K562 (cell line): Measurements from ENCODE around the gene FAM47B. TPM values are rescaled to one million over a fixed set of nuclear protein-coding genes. Genes with fewer than 3 reads are reported as not detected.

Experiments
- ATAC-seq: fragments of 200-7000 bp; cut with Tn5 transposase; 3 replicates; pipeline ENCODE4 v1.9.1; 2020; ENCODE audit warnings: moderate library complexity
- BruUV-seq: library from RNA; stranded (reverse); fragments of 400-500 nt; replicated peaks from 2 replicates; lab custom pipeline; 2021; lab: Mats Ljungman, UMichigan
- CTCF ChIA-PET: fragments of 300-600 bp; formaldehyde crosslinking; extraction: SDS; loops from one replicate; lab custom pipeline; 2021; ENCODE audit warnings: low intra/inter-chr PET ratio; lab: Yijun Ruan, JAX
- POLR2A ChIA-PET: fragments of 300-600, 350-650 bp; sonication (Branson Sonifier 250); formaldehyde crosslinking; extraction: SDS; loops from one replicate; lab custom pipeline; 2021; ENCODE audit warnings: antibody characterized with exemption, inconsistent platforms; lab: Yijun Ruan, JAX
- DNase-seq, 4 experiments: peaks; one replicate each; pipeline versions ENCODE4 v3.0.0 to v3.0.0-alpha.2; 2011 to 2018; ENCODE audit warnings: low spot score in 3 of 4, mixed read lengths in 3 of 4; ENCODE audit errors: extremely low read depth in 1 of 4
- FAIRE-seq: peaks from 2 replicates; lab custom pipeline; 2011; peaks lifted over from hg19 to GRCh38; lab: Jason Lieb, UNC
- H2AFZ ChIP-seq: 2 replicates; pipeline ENCODE4 v1.6.0; 2011; ENCODE audit warnings: low read depth, low read length, control low read depth, inconsistent platforms
- H3K27ac ChIP-seq: fragments of 200-600 bp; 3 replicates; pipeline ENCODE4 v1.8.0; 2011; ENCODE audit warnings: low read depth, mild to moderate bottlenecking, control low read depth, inconsistent platforms, low read length, moderate library complexity, mixed read lengths; ENCODE audit errors: extremely low read depth
- H3K27me3 ChIP-seq, 2 experiments: fragments of 300-600 bp in 1 of 2; 2 replicates in 1 of 2; 3 replicates in 1 of 2; pipeline versions ENCODE4 v1.6.0 to v1.8.0; 2011; ENCODE audit warnings: inconsistent platforms in 2 of 2, low read length in 2 of 2, mild to moderate bottlenecking in 1 of 2, mixed read lengths in 1 of 2, moderate library complexity in 1 of 2; ENCODE audit not compliant: control insufficient read depth in 2 of 2, insufficient read depth in 2 of 2
- H3K36me3 ChIP-seq: fragments of 300-600 bp; 3 replicates; pipeline ENCODE4 v1.8.0; 2011; ENCODE audit warnings: mild to moderate bottlenecking, low read length, inconsistent platforms; ENCODE audit not compliant: control insufficient read depth, insufficient read depth
- H3K4me1 ChIP-seq, 2 experiments: fragments of 200-600 bp in 1 of 2; replicated peaks in 1 of 2; 2 replicates in 1 of 2; 3 replicates in 1 of 2; pipeline versions ENCODE4 v1.5.1 to v1.8.0; 2011; ENCODE audit warnings: inconsistent platforms in 2 of 2, low read length in 2 of 2, mild to moderate bottlenecking in 1 of 2, mixed read lengths in 1 of 2, moderate library complexity in 1 of 2; ENCODE audit not compliant: control insufficient read depth in 2 of 2, insufficient read depth in 2 of 2
- H3K4me2 ChIP-seq: 2 replicates; pipeline ENCODE4 v1.6.1; 2011; ENCODE audit warnings: low read length, control low read depth, inconsistent platforms, mixed read lengths; ENCODE audit not compliant: insufficient read depth
- H3K4me3 ChIP-seq: fragments of 200-600 bp; sonication (generic), shearing (Covaris generic); 2 replicates; pipeline ENCODE4 v1.5.1; 2016; ENCODE audit warnings: control low read depth, inconsistent platforms
- H3K79me2 ChIP-seq: fragments of 200-600 bp; 3 replicates; pipeline ENCODE4 v1.8.0; 2011; ENCODE audit warnings: low read length, inconsistent platforms; ENCODE audit not compliant: control insufficient read depth, insufficient read depth
- H3K9ac ChIP-seq, 2 experiments: 2 replicates each; pipeline versions ENCODE4 v1.6.0 to v1.6.1; 2011; ENCODE audit warnings: low read depth in 2 of 2, low read length in 2 of 2, control low read depth in 1 of 2, inconsistent platforms in 1 of 2, mild to moderate bottlenecking in 1 of 2, mixed read lengths in 1 of 2; ENCODE audit not compliant: insufficient read depth in 1 of 2
- H3K9me1 ChIP-seq: one replicate; pipeline ENCODE4 v1.6.0; 2011; ENCODE audit warnings: inconsistent platforms, mild to moderate bottlenecking, low read length, moderate library complexity; ENCODE audit not compliant: control insufficient read depth, insufficient read depth
- H3K9me3 ChIP-seq: replicated peaks from 2 replicates; pipeline ENCODE4 v1.5.1; 2011; ENCODE audit warnings: low read depth, low read length, inconsistent platforms; ENCODE audit not compliant: control insufficient read depth, insufficient read depth
- H4K20me1 ChIP-seq: replicated peaks from 2 replicates; pipeline ENCODE4 v1.6.1; 2011; ENCODE audit warnings: low read length, inconsistent platforms, mixed read lengths; ENCODE audit not compliant: control insufficient read depth, insufficient read depth
- AFF1 ChIP-seq, 2 experiments: fragments of 450-650 bp; IDR thresholded peaks; 2 replicates each; pipeline ENCODE4 v1.6.1; 2018; ENCODE audit warnings: mild to moderate bottlenecking in 2 of 2, low read depth in 1 of 2; ENCODE audit not compliant: partially characterized antibody in 2 of 2
- CBFA2T3 ChIP-seq: fragments of 450-650 bp; IDR thresholded peaks from 2 replicates; pipeline ENCODE4 v1.6.1; 2017
- KDM5B ChIP-seq: fragments of 200-600 bp; sonication (generic); IDR thresholded peaks from 2 replicates; pipeline ENCODE4 v1.6.1; 2012; ENCODE audit warnings: low read depth, mild to moderate bottlenecking, moderate library complexity, low read length, control low read depth, inconsistent platforms; ENCODE audit not compliant: insufficient replicate concordance
- LEF1 ChIP-seq: fragments of 450-650 bp; IDR thresholded peaks from 2 replicates; pipeline ENCODE4 v1.6.1; 2016; ENCODE audit warnings: mild to moderate bottlenecking
- NFE2 ChIP-seq: IDR thresholded peaks from 2 replicates; pipeline ENCODE4 v1.6.1; 2014; ENCODE audit warnings: antibody characterized with exemption, low read depth
- POLR2A ChIP-seq: fragments of 450-650 bp; conservative IDR thresholded peaks from 2 replicates; pipeline ENCODE4 v1.6.1; 2016
- PRPF4 ChIP-seq: fragments of 200-400 bp; formaldehyde crosslinking; IDR thresholded peaks from one replicate; pipeline ENCODE4 v1.6.1; 2017; ENCODE audit warnings: low read length, low read depth, mild to moderate bottlenecking; ENCODE audit not compliant: insufficient read depth, poor library complexity, severe bottlenecking
- TEAD1 ChIP-seq, 2 experiments: fragments of 450-650 bp in 1 of 2; sonication (generic) in 1 of 2; formaldehyde crosslinking; IDR thresholded peaks; 2 replicates each; pipeline versions ENCODE4 v1.4.0 to v1.8.0; 2020 to 2022; ENCODE audit warnings: mild to moderate bottlenecking in 2 of 2, missing genetic modification reagents in 1 of 2
- XRCC4 ChIP-seq: IDR thresholded peaks from one replicate; pipeline ENCODE4 v1.6.1; 2011; ENCODE audit not compliant: insufficient read depth, insufficient read length; ENCODE audit errors: extremely low read depth
- ZNF217 ChIP-seq: sonication (generic); formaldehyde crosslinking; IDR thresholded peaks from 2 replicates; pipeline ENCODE4 v1.8.0; 2022; ENCODE audit warnings: mild to moderate bottlenecking, missing genetic modification reagents
- ZNF354B ChIP-seq: fragments of 250-450 bp; sonication (Bioruptor Pico); IDR thresholded peaks from 2 replicates; pipeline ENCODE4 v1.4.0; 2020
- WGBS: fragments of 100-300 bp; shearing (Covaris generic); methylation state at CpG from one replicate; pipeline ENCODE4 v1.1.6; 2016; ENCODE audit warnings: low coverage, mixed read lengths; ENCODE audit not compliant: insufficient coverage; ENCODE audit errors: missing lambda C conversion rate; 5-methylcytosine and 5-hydroxymethylcytosine counted together
- in situ Hi-C: fragments of 300-500 bp; cut with MboI; formaldehyde crosslinking; loops from 4 replicates; pipeline ENCODE4 v1.15.0; 2018; ENCODE audit warnings: inconsistent platforms, mixed read lengths
- intact Hi-C: fragments of 100-400 bp; cut with micrococcal nuclease; formaldehyde crosslinking; loops from 2 replicates; pipeline ENCODE4 v1.14.2; 2022
- polyA plus RNA-seq, 8 experiments: library from polyadenylated mRNA; depleted of rRNA in 4 of 8; stranded (reverse) in 5 of 8; unstranded in 3 of 8; fragments of >200 nt; fragmentation: Nextera tagmentation in 2 of 8; fragmentation: Illumina TruSeq in 1 of 8; extraction: Ambion mirVana in 2 of 8; extraction: Trizol in 1 of 8; gene quantifications; 2 replicates each; pipeline versions ENCODE4 v1.2.1 to v1.2.3, GENCODE V29; 2011 to 2014; ENCODE audit warnings: inconsistent platforms in 1 of 8, missing spikeins in 1 of 8
- total RNA-seq, 7 experiments: library from RNA; depleted of rRNA in 6 of 7; stranded (reverse); fragments of >200 nt in 6 of 7; fragmentation: Illumina TruSeq in 2 of 7; extraction: Trizol in 2 of 7; gene quantifications; 2 replicates each; pipeline versions ENCODE4 v1.2.1 to v1.2.3, GENCODE V29; 2011 to 2021; ENCODE audit warnings: low replicate concordance in 1 of 7
- TF ChIP-seq, protein P1 (sequence below): fragments of 450-650 bp; IDR thresholded peaks from 2 replicates; pipeline ENCODE4 v1.6.1; 2016; ENCODE audit warnings: missing biosample characterization, missing genetic modification characterization

The FAM47B gene
- total and polyA plus RNA-seq, 9 of the 15 experiments (the other 6 are each of a cell fraction or from before 2014, with no cell fraction given): not detected

- TF ChIP-seq PRPF4 (no peak), NFE2 (no peak), LEF1 (no peak), CBFA2T3 (no peak), AFF1 (IDR thresholded peaks at IDR 0.05; ENCODE audit: low read depth in 1 of 2, partially characterized antibody in 2 of 2) (no peak), TEAD1 (CRISPR knock-in tag; IDR thresholded peaks at IDR 0.05) (no peak)
Measured at GRCh38 chrX:34915463-34916225, 27.0 kb upstream of the FAM47B start (continued).

DNA sequence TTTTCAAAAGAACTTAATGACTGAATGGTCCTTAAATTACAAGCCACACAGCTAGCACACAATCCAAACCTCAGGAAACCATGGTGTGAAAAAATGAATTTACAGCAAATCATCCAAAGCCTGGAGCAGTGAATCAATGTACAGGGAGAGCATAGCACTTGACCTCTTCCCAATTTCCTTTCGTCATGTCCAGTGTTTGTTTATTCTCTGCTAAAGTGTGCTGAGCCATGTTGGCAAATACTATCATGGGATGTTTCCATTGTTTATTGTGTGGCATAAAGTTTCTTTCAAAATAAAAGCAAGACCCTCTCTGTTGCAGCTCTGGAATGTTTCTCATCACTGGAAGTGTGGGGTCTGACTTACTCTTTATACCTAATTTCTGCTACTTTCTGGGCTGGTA is 25.4 kb upstream of the FAM47B start:
- no peaks in the 10 kb centered on the region for H3K9me3 ChIP-seq
- H3K27ac ChIP-seq: no peak overlapping the region
- no peaks in the 10 kb centered on the region for H3K4me1 ChIP-seq
- ATAC-seq: no peak
- BruUV-seq: no TSS peak
- FAIRE-seq: no peak
- no peaks in the 10 kb centered on the region for H3K9me1 ChIP-seq
- intact Hi-C loops: no loop called here
- no peak for DNase-seq
- POLR2A ChIA-PET: no interaction called here
- no peak overlapping the region for H3K9ac ChIP-seq
- WGBS: no CpG with 5 or more reads among the region's 1 CpG
- no peaks in the 10 kb centered on the region for H3K79me2 ChIP-seq
- no peak overlapping the region for H3K4me3 ChIP-seq
- H3K4me2 ChIP-seq: no peak overlapping the region
- H3K27me3 ChIP-seq: no peaks in the 10 kb centered on the region
- in situ Hi-C loops: no loop called here
- CTCF ChIA-PET: no interaction called here
- no peak overlapping the region for H2AFZ ChIP-seq
- no peaks in the 10 kb centered on the region for H4K20me1 ChIP-seq
- no peaks in the 10 kb centered on the region for H3K36me3 ChIP-seq
- no peak for TF ChIP-seq ZNF354B (CRISPR knock-in tag)
- TF ChIP-seq KDM5B: no peak
- no peak for TF ChIP-seq XRCC4
- TF ChIP-seq, protein P1, sequence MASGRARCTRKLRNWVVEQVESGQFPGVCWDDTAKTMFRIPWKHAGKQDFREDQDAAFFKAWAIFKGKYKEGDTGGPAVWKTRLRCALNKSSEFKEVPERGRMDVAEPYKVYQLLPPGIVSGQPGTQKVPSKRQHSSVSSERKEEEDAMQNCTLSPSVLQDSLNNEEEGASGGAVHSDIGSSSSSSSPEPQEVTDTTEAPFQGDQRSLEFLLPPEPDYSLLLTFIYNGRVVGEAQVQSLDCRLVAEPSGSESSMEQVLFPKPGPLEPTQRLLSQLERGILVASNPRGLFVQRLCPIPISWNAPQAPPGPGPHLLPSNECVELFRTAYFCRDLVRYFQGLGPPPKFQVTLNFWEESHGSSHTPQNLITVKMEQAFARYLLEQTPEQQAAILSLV (tag): no peak
- no peak for TF ChIP-seq ZNF217 (CRISPR knock-in tag)
- no peak for TF ChIP-seq POLR2A
